Measurements from ENCODE around the gene DYRK1B.

DYRK1B gene

GRCh38 chr19:39797083-39797482 is 36.9 kb downstream of the DYRK1B start:
- DNase-seq (ENCODE audit: low spot score), result no peak
- TF ChIP-seq CTCF (IDR thresholded peaks at IDR 0.05; ENCODE audit: borderline replicate concordance, control extremely low read depth, extremely low read depth, insufficient read depth, missing control alignments), result no peak
- in situ Hi-C loops (cut with MboI; ENCODE audit: low sequenced_read_pairs, unreplicated experiment), result no loop called here

DNA sequence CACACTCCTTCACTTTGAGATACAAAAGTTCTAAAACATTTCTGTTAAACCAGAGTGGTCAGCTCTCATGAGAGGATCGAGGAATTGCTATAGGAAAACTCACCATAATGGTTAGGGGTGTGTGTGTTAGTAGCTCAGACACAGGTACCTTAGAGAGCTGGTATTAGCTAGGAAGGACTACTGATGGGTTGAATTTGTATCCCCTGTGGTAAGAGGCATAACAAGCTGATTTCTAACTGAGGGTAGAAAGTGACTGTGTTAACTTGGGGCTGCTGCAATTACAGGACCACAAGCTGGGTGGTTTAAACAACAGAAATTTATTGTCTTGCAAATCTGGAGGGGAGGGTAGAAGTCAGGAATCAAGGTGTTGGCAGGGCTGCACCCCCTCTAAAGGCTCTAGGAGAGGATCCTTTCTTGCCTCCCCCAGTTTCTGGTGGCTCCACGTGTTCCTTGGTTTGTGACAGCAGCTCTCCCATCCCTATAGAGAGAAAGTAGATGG is 37.9 kb downstream of the DYRK1B start:
- in situ Hi-C loops (cut with MboI; ENCODE audit: low sequenced_read_pairs, unreplicated experiment), result no loop called here

GRCh38 chr19:39795001-39795400 is 39.0 kb downstream of the DYRK1B start:
- DNase-seq (ENCODE audit: low spot score), result peak; percentile 72
- in situ Hi-C loops (cut with MboI; ENCODE audit: low sequenced_read_pairs, unreplicated experiment), result no loop called here

More for the DNA sequence above, 37.9 kb downstream of the DYRK1B start:
- DNase-seq (ENCODE audit: low spot score), result no peak
- no peak for TF ChIP-seq CTCF (IDR thresholded peaks at IDR 0.05; ENCODE audit: borderline replicate concordance, control extremely low read depth, extremely low read depth, insufficient read depth, missing control alignments)

GRCh38 chr19:39792999-39793546 is 40.9 kb downstream of the DYRK1B start:
- in situ Hi-C loops (cut with MboI; ENCODE audit: low sequenced_read_pairs, unreplicated experiment), result no loop called here
- peak; percentile 86 for DNase-seq (ENCODE audit: low spot score)
- TF ChIP-seq CTCF (IDR thresholded peaks at IDR 0.05; ENCODE audit: borderline replicate concordance, control extremely low read depth, extremely low read depth, insufficient read depth, missing control alignments), result peak; percentile 84

More at GRCh38 chr19:39795001-39795400, 39.0 kb downstream of the DYRK1B start:
- TF ChIP-seq CTCF (IDR thresholded peaks at IDR 0.05; ENCODE audit: borderline replicate concordance, control extremely low read depth, extremely low read depth, insufficient read depth, missing control alignments), result no peak

DNA sequence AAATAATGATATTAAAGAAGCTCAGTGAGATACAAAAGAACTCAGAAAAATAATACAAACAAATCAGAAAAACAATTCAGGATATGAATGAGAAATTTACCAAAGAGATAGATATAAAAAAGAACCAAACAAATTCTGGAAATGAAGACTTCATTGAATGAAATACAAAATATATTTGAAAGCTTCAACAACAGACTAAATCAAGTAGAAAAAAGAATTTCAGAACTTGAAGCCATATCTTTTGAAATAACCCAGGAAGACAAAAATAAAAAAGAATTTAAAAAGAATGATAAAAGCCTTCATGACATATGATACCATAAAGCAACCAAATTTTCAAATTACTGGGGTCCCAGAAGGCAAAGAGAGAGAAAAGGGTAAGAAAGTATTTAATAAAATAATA is 45.7 kb downstream of the DYRK1B start:
- in situ Hi-C loops (cut with MboI; ENCODE audit: low sequenced_read_pairs, unreplicated experiment), result no loop called here
- no peak for TF ChIP-seq CTCF (IDR thresholded peaks at IDR 0.05; ENCODE audit: borderline replicate concordance, control extremely low read depth, extremely low read depth, insufficient read depth, missing control alignments)

GRCh38 chr19:39780894-39781293 is 53.1 kb downstream of the DYRK1B start:
- no peak for DNase-seq (ENCODE audit: low spot score)
- in situ Hi-C loops (cut with MboI; ENCODE audit: low sequenced_read_pairs, unreplicated experiment), result no loop called here
- TF ChIP-seq CTCF (IDR thresholded peaks at IDR 0.05; ENCODE audit: borderline replicate concordance, control extremely low read depth, extremely low read depth, insufficient read depth, missing control alignments), result no peak

More for the DNA sequence above, 45.7 kb downstream of the DYRK1B start:
- no peak for DNase-seq (ENCODE audit: low spot score)
